HepG2 (cell line): ENCODE data around the gene TDRD9. TPM values are rescaled to one million over a fixed set of nuclear protein-coding genes. Genes with fewer than 3 reads are reported as not detected.

ENCODE experiments used
- ATAC-seq: fragments of 200-7000 bp; cut with Tn5 transposase; 3 replicates; pipeline ENCODE4 v1.9.1; 2020; ENCODE audit warnings: mild to moderate bottlenecking, moderate library complexity
- BruUV-seq: library from RNA; stranded (reverse); fragments of 400-500 nt; replicated peaks from 2 replicates; lab custom pipeline; 2021; lab: Mats Ljungman, UMichigan
- CTCF ChIA-PET: fragments of 300-600 bp; formaldehyde crosslinking; extraction: SDS; loops from one replicate; lab custom pipeline; 2021; ENCODE audit warnings: low total read pairs, inconsistent platforms, low intra/inter-chr PET ratio; lab: Yijun Ruan, JAX
- POLR2A ChIA-PET: fragments of 350-600 bp; sonication (Branson Sonifier 250); formaldehyde crosslinking; loops from one replicate; lab custom pipeline; 2020; ENCODE audit warnings: antibody characterized with exemption, inconsistent platforms; lab: Yijun Ruan, JAX
- DNase-seq: peaks from one replicate; pipeline ENCODE4 v3.0.0-alpha.2; 2015; ENCODE audit warnings: low spot score
- FAIRE-seq: peaks from 3 replicates; lab custom pipeline; 2011; peaks lifted over from hg19 to GRCh38; lab: Jason Lieb, UNC
- H2AFZ ChIP-seq: one replicate; pipeline ENCODE4 v1.6.1; 2011; ENCODE audit warnings: low read length, inconsistent platforms
- H3K27ac ChIP-seq: fragments of 300-600 bp; 3 replicates; pipeline ENCODE4 v1.8.0; 2011; ENCODE audit warnings: mixed run types, mild to moderate bottlenecking, mixed read lengths, low read length, inconsistent platforms; ENCODE audit not compliant: insufficient read depth; ENCODE audit errors: extremely low read length
- H3K27me3 ChIP-seq, 2 experiments: fragments of 200-600 bp in 1 of 2; 2 replicates in 1 of 2; 3 replicates in 1 of 2; pipeline versions ENCODE4 v1.6.0 to v1.8.0; 2011; ENCODE audit warnings: low read length in 2 of 2, mild to moderate bottlenecking in 2 of 2, moderate library complexity in 2 of 2, inconsistent platforms in 1 of 2; ENCODE audit not compliant: insufficient read depth in 2 of 2, control insufficient read depth in 1 of 2
- H3K36me3 ChIP-seq, 2 experiments: fragments of 200-600 bp in 1 of 2; replicated peaks in 1 of 2; 2 replicates in 1 of 2; 3 replicates in 1 of 2; pipeline versions ENCODE4 v1.5.1 to v1.8.0; 2011; ENCODE audit warnings: low read length in 2 of 2, inconsistent platforms in 1 of 2; ENCODE audit not compliant: insufficient read depth in 2 of 2, control insufficient read depth in 1 of 2
- H3K4me1 ChIP-seq: 2 replicates; pipeline ENCODE4 v1.5.1; 2012; ENCODE audit warnings: low read length, inconsistent platforms; ENCODE audit not compliant: insufficient read depth
- H3K4me2 ChIP-seq: 2 replicates; pipeline ENCODE4 v1.6.0; 2011; ENCODE audit warnings: low read depth, low read length, inconsistent platforms
- H3K4me3 ChIP-seq, 3 experiments: fragments of 200-600 bp in 1 of 3; sonication (generic), shearing (Covaris generic) in 1 of 3; replicated peaks in 1 of 3; 2 replicates each; pipeline ENCODE4 v1.5.1; 2011 to 2016; ENCODE audit warnings: low read length in 3 of 3, inconsistent platforms in 2 of 3, low read depth in 2 of 3, mild to moderate bottlenecking in 2 of 3, control low read depth in 1 of 3, mixed read lengths in 1 of 3; ENCODE audit not compliant: insufficient read depth in 1 of 3
- H3K79me2 ChIP-seq: one replicate; pipeline ENCODE4 v1.6.1; 2011; ENCODE audit warnings: low read length, inconsistent platforms; ENCODE audit not compliant: insufficient read depth
- H3K9ac ChIP-seq: 2 replicates; pipeline ENCODE4 v1.6.0; 2011; ENCODE audit warnings: mild to moderate bottlenecking, low read depth, low read length, inconsistent platforms; ENCODE audit not compliant: insufficient read depth
- H3K9me3 ChIP-seq: 2 replicates; pipeline ENCODE4 v1.5.1; 2012; ENCODE audit warnings: mild to moderate bottlenecking, low read length
- H4K20me1 ChIP-seq: 2 replicates; pipeline ENCODE4 v1.6.0; 2011; ENCODE audit warnings: inconsistent platforms, mild to moderate bottlenecking, low read length, moderate library complexity; ENCODE audit not compliant: insufficient read depth
- AGO2 ChIP-seq: fragments of 200-400 bp; formaldehyde crosslinking; optimal IDR thresholded peaks from 2 replicates; pipeline ENCODE3; 2017; ENCODE audit warnings: mild to moderate bottlenecking, low read depth, low read length, moderate library complexity
- CC2D1A ChIP-seq: sonication (generic); formaldehyde crosslinking; IDR thresholded peaks from 2 replicates; pipeline ENCODE4 v1.8.1; 2023; ENCODE audit warnings: mild to moderate bottlenecking, missing genetic modification reagents
- CEBPB ChIP-seq: IDR thresholded peaks from 2 replicates; pipeline ENCODE4 v1.6.1; 2011; ENCODE audit warnings: low read depth, low read length, improper control_type of control experiment, borderline replicate concordance
- ERF ChIP-seq: IDR thresholded peaks from 2 replicates; pipeline ENCODE4 v1.6.1; 2018; ENCODE audit warnings: missing biosample characterization, missing genetic modification reagents
- HNRNPL ChIP-seq: fragments of 200-400 bp; formaldehyde crosslinking; IDR thresholded peaks from 2 replicates; pipeline ENCODE4 v1.6.1; 2017; ENCODE audit warnings: mild to moderate bottlenecking, low read depth, low read length
- HNRNPLL ChIP-seq: fragments of 200-400 bp; formaldehyde crosslinking; IDR thresholded peaks from 2 replicates; pipeline ENCODE4 v1.6.1; 2017; ENCODE audit warnings: mild to moderate bottlenecking, low read depth, low read length; ENCODE audit not compliant: poor library complexity, severe bottlenecking
- MAF1 ChIP-seq: sonication (generic); formaldehyde crosslinking; IDR thresholded peaks from 2 replicates; pipeline ENCODE4 v1.5.0; 2020; ENCODE audit warnings: missing genetic modification reagents, borderline replicate concordance
- NBN ChIP-seq: fragments of 450-650 bp; conservative IDR thresholded peaks from 2 replicates; pipeline ENCODE4 v1.6.1; 2017
- NFIB ChIP-seq: sonication (generic); formaldehyde crosslinking; IDR thresholded peaks from 2 replicates; pipeline ENCODE4 v1.9.0; 2021; ENCODE audit warnings: missing genetic modification reagents, mild to moderate bottlenecking, borderline replicate concordance
- RXRB ChIP-seq: IDR thresholded peaks from 2 replicates; pipeline ENCODE4 v1.6.1; 2016; ENCODE audit warnings: borderline replicate concordance, missing genetic modification reagents, missing compliant biosample characterization
- SP1 ChIP-seq, 2 experiments: fragments of 450-650 bp in 1 of 2; sonication (generic) in 1 of 2; formaldehyde crosslinking in 1 of 2; IDR thresholded peaks; 2 replicates each; pipeline versions ENCODE4 v1.4.0 to v1.6.1; 2016 to 2020; ENCODE audit warnings: missing genetic modification reagents in 1 of 2
- YEATS4 ChIP-seq: sonication (generic); formaldehyde crosslinking; IDR thresholded peaks from 2 replicates; pipeline ENCODE4 v1.4.0; 2020; ENCODE audit warnings: missing genetic modification reagents, borderline replicate concordance
- ZNF230 ChIP-seq: sonication (generic); formaldehyde crosslinking; IDR thresholded peaks from 2 replicates; pipeline ENCODE4 v1.4.0; 2020; ENCODE audit warnings: mild to moderate bottlenecking, missing genetic modification reagents
- WGBS: methylation state at CpG from one replicate; pipeline ENCODE4 v1.1.6; 2017; ENCODE audit warnings: low lambda C conversion rate; 5-methylcytosine and 5-hydroxymethylcytosine counted together
- in situ Hi-C: cut with HindIII; loops from 2 replicates; pipeline ENCODE4 v1.10.0; 2017; ENCODE audit warnings: low pct_unique_long_range_greater_than_20kb; ENCODE audit not compliant: extremely low pct_ligation_motif_present
- intact Hi-C: fragments of 100-400 bp; cut with micrococcal nuclease; formaldehyde crosslinking; loops from one replicate; pipeline ENCODE4 v1.10.0; 2022; ENCODE audit not compliant: unreplicated experiment
- polyA plus RNA-seq, 8 experiments: library from polyadenylated mRNA; depleted of rRNA in 3 of 8; stranded (reverse) in 7 of 8; unstranded in 1 of 8; fragments of >200 nt; fragmentation: Illumina TruSeq in 4 of 8; extraction: Trizol in 4 of 8; gene quantifications; 2 replicates each; pipeline versions ENCODE4 v1.2.1 to v1.2.3, GENCODE V29; 2011 to 2016; ENCODE audit warnings: low read depth in 4 of 8, missing spikeins in 1 of 8, mixed read lengths in 1 of 8; ENCODE audit not compliant: insufficient read depth in 1 of 8
- total RNA-seq, 5 experiments: library from RNA; depleted of rRNA; stranded (reverse); fragments of >200 nt; fragmentation: Illumina TruSeq; extraction: Trizol; gene quantifications; 2 replicates each; pipeline ENCODE4 v1.2.3, GENCODE V29; 2016; ENCODE audit warnings: low read depth in 1 of 5

Gene TDRD9
- total and polyA plus RNA-seq, 2 of the 13 experiments (the other 11 are each of a cell fraction or from before 2014, with no cell fraction given) = not detected

DNA sequence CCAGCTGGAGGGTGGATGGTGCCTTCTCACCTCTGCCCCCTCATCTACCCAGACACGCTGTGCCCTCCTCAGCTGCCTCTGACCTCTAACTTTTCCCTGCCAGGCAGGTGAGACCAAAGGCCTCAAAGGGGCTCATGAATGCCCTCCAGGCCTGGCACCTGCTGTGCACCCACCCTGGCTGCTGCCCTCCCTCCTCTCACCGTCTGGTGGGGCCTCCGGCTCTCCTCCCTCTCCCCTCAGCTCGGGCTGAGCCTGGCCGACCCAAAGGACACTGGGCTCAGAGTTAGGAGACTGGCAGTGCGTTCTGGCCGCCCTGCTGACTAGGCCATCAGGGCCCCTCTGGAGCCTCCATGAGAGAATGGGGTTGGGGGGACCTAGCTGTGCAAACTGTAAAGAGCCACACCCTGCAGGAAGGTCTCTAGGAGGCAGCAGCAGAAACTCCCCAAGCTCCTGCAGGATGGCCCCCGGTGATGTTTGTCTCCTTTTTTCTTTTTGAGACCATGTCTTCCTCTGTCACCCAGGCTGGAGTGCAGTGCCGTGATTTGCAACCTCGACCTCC is 40.6 kb upstream of the TDRD9 start:
- Histone ChIP-seq H4K20me1 (no peaks in the 10 kb centered on the region), H3K4me1 (peaks cover 90% of the 10 kb centered on the region), H3K4me3 (no peak overlapping the region; a peak in 1 of 6 replicates), H3K27ac (peak overlapping the region; percentile 7), H3K4me2 (no peak overlapping the region), H3K9me3 (no peaks in the 10 kb centered on the region), H3K79me2 (no peaks in the 10 kb centered on the region), H3K36me3 (no peaks in the 10 kb centered on the region), H3K27me3 (no peaks in the 10 kb centered on the region), H3K9ac (no peak overlapping the region), H2AFZ (no peak overlapping the region)
- peak; percentile 5 for TF ChIP-seq HNRNPLL
- no peak for TF ChIP-seq RXRB
- peak; percentile 5 for TF ChIP-seq AGO2
- no peak for TF ChIP-seq NBN
- no peak for TF ChIP-seq MAF1 (CRISPR knock-in tag)
- no peak for TF ChIP-seq SP1 (IDR thresholded peaks at IDR 0.05)
- no peak for TF ChIP-seq SP1 (CRISPR knock-in tag; IDR thresholded peaks at IDR 0.05)
- no peak for TF ChIP-seq CC2D1A (CRISPR knock-in tag)
- TF ChIP-seq YEATS4 = no peak
- no peak for TF ChIP-seq CEBPB
- no peak for TF ChIP-seq NFIB (CRISPR knock-in tag)
- TF ChIP-seq ZNF230 (CRISPR knock-in tag) = no peak
- no peak for TF ChIP-seq ERF (CRISPR knock-in tag)
- 0 out of 2 replicates have a peak, but pooled peaks have one; percentile 54 for TF ChIP-seq HNRNPL
- FAIRE-seq (no peak), DNase-seq (no peak), ATAC-seq (no peak)
- 92% methylated on average over 8 of the region's 10 CpGs for WGBS
- CTCF ChIA-PET = no interaction called here
- POLR2A ChIA-PET = interaction anchor here (3.2 to 7.3 kb wide), 2 partner anchors 8 to 32 kb away, joined by 17 to 195 read pairs; no protein-coding TSS in a partner anchor
- no TSS peak for BruUV-seq
- in situ Hi-C loops (no loop called here), intact Hi-C loops (loop anchor here (2.0 to 5.0 kb wide), 2 partner anchors 25 to 40 kb away; partner anchors contain the start of gene PPP1R13B)
